ENCODE data around the gene SOST.

The SOST gene

GRCh38 chr17:43767713-43768059 lies 9.1 kb upstream of the SOST start:
- TF ChIP-seq CTCF (IDR thresholded peaks at IDR 0.05; ENCODE audit: control insufficient read depth, extremely low read depth, insufficient read depth): no peak
- DNase-seq (ENCODE audit: low read depth): no peak

GRCh38 chr17:43767053-43767712 lies 8.6 kb upstream of the SOST start:
- no peak for DNase-seq (ENCODE audit: low read depth)
- TF ChIP-seq CTCF (IDR thresholded peaks at IDR 0.05; ENCODE audit: control insufficient read depth, extremely low read depth, insufficient read depth): no peak
- no peak overlapping the region for H3K4me3 ChIP-seq (ENCODE audit: low read depth, low read length)

More at GRCh38 chr17:43767713-43768059, 9.1 kb upstream of the SOST start:
- H3K4me3 ChIP-seq (ENCODE audit: low read depth, low read length): no peak overlapping the region

GRCh38 chr17:43766413-43767052 lies 7.9 kb upstream of the SOST start:
- peak; percentile 88 for TF ChIP-seq CTCF (IDR thresholded peaks at IDR 0.05; ENCODE audit: control insufficient read depth, extremely low read depth, insufficient read depth)
- no peak for DNase-seq (ENCODE audit: low read depth)
- H3K4me3 ChIP-seq (ENCODE audit: low read depth, low read length): no peak overlapping the region

GRCh38 chr17:43760254-43760852 lies 1.8 kb upstream of the SOST start:
- TF ChIP-seq CTCF (IDR thresholded peaks at IDR 0.05; ENCODE audit: control insufficient read depth, extremely low read depth, insufficient read depth): peak; percentile 100
- DNase-seq (ENCODE audit: low read depth): peak; percentile 86
- H3K4me3 ChIP-seq (ENCODE audit: low read depth, low read length): no peak overlapping the region

GRCh38 chr17:43759836-43760235 lies 1.2 kb upstream of the SOST start:
- no peak for DNase-seq (ENCODE audit: low read depth)
- no peak for TF ChIP-seq CTCF (IDR thresholded peaks at IDR 0.05; ENCODE audit: control insufficient read depth, extremely low read depth, insufficient read depth)
- no peak overlapping the region for H3K4me3 ChIP-seq (ENCODE audit: low read depth, low read length)

- H3K4me3 ChIP-seq (ENCODE audit: low read depth, low read length): no peak overlapping the region
- no peak for TF ChIP-seq CTCF (IDR thresholded peaks at IDR 0.05; ENCODE audit: control insufficient read depth, extremely low read depth, insufficient read depth)
- DNase-seq (ENCODE audit: low read depth): no peak
Observed at GRCh38 chr17:43758086-43758485, 505 bp downstream of the SOST start.
